CD4-positive, alpha-beta T cell treated with Interleukin-10 for 1 hour (primary cell): ENCODE measurements around the gene LRRC52.

Experiments
- DNase-seq: peaks from one replicate; pipeline ENCODE4 v3.0.0-alpha.2; 2020

Gene LRRC52, protein sequence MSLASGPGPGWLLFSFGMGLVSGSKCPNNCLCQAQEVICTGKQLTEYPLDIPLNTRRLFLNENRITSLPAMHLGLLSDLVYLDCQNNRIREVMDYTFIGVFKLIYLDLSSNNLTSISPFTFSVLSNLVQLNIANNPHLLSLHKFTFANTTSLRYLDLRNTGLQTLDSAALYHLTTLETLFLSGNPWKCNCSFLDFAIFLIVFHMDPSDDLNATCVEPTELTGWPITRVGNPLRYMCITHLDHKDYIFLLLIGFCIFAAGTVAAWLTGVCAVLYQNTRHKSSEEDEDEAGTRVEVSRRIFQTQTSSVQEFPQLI

DNA sequence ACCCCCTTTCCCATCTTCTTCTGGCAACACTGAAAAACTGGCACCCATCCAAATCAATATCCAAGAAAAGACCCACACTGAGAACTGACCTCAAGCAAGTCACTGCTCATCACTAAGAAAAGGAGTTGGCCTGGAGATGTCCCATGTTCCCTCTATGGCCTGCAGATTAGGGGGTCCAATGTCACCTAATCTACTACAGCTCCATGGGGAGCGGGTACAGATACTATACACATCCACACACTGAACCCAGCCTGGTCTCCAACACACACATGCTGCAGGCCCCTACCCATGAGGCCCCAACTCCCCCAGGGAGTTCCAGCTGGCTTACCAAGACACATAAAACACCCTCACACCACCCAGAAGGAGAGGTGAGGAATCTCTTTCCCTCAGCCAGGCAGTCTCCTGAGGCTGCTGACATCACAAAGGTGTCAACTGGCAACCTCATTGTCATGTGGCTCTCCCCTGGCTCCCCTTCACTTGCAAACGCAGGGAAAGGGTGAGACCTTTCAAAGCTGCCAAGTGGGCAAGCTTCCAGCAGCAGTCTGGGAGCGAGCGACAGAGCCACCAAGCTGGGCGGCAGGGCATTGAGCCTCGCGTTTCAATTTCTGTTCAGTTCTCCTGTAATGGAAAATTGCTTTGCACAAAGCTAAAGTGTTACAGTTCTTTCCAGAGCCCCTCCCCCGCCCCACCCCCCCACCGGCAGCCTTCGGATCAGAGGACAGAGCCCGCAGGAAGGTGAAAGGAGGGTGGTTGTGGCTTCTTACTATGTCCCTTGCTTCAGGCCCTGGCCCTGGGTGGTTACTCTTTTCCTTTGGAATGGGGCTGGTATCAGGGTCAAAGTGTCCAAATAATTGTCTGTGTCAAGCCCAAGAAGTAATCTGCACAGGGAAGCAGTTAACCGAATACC lies at the start of gene LRRC52:
LRRC52 (plus strand) TSS at position 469 of the 907 bp plus-strand sequence; CDS start at position 766, 297 bp downstream.
- DNase-seq = no peak

DNA sequence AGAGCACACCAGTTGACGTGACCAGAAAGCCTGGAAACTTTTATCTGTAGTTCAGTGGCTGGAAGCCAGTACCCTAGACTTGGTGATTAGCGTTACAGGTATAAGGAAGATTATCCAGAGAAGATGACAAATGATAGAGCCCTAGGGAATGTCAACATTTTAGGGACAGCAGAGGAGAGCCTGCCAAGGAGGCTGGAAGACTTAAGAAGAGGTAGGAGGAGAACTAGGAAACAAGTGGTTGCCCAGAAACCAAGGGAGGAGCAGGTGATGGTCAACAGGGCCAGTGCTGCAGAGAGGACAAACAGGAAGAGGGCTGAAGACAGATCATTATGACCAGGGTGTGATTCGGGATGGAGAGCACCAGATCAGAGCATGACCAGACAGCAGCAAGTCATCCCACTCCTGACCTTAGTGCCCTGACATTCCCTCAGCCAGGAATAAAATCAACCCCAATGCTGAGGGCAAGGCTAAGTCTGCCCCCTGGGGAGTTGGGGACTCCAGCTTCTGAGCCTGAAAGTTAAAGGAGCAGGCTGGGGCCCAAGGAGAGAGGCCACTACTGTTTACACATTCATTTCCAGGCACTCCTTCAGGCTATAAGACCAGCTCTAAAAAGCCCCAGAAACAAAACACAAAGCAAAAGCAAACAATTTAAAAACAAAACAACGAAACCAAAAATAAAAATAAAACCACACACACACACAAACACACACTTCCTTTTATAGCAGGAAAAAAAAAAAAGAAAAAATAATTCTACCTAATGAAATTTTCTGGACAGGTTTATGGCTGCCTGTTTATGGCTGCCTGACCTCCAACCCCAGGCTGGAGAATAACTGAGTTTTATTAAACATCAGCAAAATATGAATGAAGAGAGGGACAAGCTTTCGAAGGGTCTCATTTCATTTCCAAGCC lies 48.6 kb upstream of the LRRC52 start:
- DNase-seq = no peak

DNA sequence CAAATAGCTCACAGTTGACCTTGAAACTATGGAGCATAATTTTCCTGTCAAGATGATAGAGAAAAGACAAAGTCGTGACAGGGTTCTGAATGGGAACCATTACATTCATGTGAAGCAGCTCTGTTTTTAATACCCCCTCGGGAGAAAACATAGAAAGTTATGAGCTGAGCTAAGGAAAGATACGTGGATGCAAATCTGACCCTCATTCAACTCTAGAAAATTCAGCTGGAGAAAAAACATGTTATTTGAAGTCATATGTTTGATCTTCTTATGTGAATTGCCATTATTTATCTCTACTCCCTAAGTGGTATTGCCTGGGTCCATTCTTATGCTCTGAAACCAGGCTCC lies 48.0 kb upstream of the LRRC52 start:
- DNase-seq = no peak

DNA sequence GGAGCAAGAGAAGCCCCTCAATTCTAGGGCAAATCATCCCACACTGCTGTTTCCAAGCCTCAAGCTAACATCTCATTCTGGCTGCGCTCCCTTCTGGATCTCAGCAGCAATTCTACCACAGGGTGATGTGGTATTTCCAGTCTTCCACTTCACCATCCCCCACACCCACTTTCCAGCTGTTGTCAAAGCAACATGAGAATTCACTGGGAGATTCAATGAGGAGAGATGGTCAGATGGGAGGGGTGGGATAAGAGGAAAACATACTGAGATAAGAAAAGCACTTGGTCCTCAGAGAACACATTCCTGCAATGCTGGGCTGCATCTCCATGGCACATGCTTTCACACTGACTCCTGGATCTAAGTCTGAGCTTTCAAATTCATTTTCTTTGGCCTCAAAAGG lies 47.3 kb upstream of the LRRC52 start:
- no peak for DNase-seq

DNA sequence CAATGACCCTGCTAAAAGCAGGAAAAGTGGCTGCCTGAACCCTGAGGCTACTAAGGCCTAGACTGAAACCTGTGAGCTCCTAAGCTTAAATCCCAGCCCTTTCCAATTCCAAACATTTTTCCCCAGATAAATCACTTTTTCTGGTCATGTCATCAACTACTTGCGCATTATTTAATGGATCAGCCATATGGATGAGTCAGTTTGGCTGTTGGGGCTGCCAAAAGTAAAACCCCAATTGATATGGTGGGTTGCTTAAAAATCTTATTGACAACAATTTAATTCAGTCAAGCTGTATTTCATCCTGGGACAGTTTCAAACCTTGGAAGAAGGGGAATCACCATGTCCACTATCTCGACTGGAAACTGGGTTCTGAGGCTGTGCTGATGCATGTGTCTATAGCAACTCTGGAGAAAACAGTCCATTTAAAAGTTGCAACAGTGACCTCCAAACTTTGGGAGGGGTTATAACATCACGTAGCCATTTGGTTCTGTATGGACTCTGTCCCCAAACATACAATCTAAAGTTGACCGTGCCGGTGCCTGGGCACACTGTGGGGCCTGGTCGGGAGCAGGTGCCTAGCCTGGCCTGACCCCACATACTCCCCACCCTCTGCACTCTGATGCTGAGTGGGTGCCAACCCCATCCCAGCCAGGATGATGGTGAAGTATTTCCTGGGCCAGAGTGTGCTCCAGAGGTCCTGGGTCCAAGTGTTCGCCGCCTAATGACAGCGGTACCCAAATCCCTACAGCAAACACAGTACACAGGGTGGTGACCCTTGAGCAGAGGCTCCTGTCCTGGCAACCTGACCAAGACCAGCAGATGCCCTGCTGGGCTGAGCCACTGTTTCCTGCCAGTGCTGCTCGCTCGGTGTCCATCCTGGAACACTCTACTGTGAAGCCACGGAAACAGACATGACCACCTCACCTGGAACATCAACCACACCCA lies 46.5 kb upstream of the LRRC52 start:
- no peak for DNase-seq

DNA sequence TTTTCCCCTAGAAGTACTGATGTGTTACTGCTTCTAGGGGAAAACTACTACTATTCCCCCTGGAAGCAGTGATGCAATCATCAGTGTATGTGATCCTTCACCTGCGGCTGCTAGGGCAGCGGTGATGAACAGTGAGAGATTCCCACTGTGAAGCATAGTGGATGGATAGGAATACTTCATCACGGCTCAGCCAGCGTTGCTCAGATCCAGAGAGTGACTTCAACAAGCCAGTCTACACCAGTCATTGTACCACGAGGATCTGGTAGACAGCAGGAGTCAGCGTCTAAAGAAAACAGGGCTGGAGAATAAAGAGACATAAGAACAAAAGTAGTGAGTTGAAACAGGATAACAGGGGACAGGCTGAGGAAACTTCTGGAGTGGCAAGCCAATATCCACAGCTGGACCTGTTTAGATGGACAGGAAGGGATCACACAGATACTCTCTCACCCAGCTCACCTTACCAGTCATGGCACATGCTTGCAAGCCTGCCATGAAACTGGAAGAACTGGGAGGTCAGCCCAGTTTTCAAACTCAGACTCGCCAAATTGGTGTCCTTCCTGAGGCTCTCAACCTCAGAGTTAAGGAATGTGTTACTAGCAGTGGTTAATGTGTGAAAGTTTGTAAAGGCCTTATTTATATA lies 42.4 kb upstream of the LRRC52 start:
- no peak for DNase-seq

DNA sequence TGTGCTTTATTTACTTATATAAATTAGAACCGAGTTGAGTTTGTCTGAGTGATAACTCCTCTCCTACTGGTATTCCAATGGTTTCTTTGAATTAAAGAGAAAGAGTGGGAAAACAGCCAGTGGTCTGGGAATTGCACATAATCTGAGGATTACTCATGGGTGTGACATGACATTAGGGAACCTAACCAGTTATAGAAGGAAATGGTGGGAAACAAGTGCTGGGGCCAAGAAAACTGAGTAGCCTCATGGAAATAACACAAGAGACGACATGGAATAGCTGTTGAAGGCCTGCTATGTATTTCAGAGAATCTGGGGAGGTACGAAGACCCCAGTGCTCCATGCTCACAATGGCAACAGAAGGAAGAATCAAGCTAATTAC lies 41.8 kb upstream of the LRRC52 start:
- no peak for DNase-seq

DNA sequence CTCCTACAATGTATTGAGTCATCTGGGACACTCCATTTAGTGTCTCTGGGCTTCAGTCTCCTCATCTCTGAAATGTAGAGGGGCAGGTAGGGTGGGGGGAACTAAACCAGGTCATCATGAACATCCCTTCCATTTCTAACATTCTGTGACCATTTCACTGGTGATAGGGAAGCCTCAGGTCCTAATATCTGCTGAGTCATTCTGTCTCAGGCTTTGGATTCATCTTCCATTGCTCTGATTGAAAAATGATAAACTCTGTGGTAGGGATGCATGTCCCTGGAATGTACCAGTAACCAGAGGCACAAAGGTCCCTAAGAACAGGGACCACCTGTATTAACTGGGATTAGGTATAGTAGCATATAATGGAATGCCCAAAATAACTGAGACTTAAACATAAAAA lies 36.2 kb upstream of the LRRC52 start:
- DNase-seq = no peak

DNA sequence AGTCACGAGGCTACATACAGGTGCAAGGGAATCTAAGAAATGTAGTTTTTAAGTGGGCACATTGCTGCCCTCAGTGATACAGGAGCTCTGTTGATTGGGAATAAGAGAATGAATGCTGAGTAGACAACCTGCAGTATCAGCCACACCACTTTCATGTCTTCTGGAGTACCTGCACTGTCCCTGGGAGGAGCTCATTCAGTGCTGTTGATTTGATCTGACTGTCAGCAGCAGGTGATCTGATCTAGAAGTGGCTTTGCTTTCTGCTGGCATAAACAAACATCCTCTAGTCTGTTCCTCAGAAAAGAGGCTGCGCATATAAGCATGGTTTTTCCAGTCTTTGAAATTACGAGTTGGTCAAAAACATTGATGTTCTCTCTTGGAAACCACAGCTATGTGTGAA lies 35.5 kb upstream of the LRRC52 start:
- DNase-seq = no peak

DNA sequence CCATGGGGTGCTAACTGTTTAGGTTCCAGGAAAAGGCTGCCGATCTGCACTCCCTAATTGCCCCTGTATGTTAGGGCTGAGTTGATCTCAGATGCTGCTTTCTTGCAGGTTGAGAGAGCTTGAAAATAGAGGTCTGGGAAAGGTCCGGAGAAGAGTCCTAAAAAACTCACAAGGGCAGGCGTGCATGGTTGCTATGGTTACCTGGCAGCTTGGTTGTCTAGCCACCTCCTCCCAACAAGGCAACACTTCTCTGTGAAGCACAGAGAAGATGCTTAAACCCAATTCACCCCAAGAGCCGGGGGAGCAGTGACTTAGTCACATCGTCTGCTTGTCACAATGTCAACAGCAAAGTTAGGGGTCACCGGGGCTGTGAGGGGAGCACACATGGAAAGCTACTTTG lies 31.0 kb upstream of the LRRC52 start:
- no peak for DNase-seq

DNA sequence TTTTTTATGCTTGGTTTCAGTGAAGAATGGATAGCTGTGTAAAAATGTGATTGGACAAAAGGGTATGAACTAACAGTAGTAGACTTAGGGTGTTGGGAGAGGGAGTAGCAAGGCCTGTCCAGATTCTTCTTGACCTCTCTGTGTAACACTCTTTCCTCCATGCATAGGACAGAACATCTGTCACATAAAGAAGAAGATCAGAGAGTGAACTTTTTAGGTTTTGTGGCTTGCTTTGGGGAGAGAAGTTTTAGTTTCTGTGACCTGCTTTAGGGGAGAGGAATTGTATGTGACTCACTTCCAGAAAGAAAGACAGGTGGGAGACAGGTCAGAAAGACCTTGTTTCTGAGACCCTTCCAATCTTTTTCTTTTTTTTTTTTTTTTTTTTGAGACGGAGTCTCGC lies 27.3 kb upstream of the LRRC52 start:
- no peak for DNase-seq

DNA sequence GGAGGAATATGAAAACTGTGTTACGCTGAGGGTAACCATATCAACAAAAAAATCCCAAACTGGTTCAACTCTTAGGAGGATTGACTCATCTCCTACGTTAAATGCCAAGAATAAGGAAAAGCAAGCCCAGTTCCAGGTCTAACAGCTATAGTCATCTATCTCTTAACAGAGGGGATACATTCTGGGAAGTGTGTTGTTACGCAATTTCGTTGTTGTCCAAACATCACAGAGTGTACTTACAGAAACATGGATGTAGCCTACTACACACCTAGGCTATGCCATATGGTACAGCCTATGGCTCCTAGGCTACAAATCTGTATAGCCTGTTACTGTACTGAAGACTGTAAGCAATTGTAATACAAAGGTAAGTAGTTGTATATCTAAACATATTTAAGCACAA lies 23.2 kb upstream of the LRRC52 start:
- no peak for DNase-seq

DNA sequence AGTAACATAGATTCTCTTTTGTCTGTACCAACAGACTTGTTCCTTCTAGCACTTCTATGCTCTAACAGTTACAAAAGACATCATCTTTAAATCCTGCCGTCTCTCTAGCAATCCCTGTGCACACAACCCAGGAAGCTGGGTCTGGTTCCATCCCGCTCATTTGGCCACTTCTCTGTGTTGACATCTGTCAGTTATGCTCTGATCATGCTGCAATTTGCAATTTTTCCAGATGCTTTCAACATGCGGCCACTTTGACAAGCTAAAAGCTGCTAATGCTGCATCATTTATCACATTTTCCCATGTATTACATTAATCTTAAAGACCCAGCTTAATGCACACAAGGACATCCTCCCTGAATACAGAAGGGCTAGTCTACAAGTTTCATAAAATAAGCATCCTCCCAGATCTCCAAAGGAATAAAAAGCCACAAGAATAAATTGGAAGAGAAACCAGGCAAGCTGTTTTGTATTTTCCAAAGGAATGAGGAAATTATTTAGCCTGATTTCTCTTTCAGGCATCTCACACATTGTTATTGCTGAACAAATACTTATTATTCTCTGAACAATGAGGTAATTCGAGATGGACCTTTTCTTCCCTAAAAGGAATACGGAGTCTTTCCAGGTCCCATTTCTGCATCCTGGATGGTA lies 19.0 kb upstream of the LRRC52 start:
- no peak for DNase-seq

DNA sequence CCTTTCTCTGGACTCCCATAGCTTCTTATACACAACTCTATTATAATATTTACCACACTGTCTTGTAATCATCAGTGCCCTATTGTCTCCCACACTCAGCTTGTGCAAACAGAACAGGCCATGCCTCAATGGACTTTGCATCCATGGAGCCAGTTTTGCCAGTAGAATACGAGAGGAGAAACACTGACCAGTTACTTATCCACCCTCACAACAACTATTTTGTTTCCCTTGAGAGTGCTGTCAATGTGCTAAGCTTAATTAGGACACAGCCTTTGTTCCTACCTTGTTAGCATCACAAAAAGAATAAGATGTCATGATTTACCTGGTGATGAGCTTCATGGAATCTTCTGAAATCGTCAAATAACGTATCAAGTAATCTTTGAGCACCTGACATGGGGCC lies 18.1 kb upstream of the LRRC52 start:
- DNase-seq = no peak

DNA sequence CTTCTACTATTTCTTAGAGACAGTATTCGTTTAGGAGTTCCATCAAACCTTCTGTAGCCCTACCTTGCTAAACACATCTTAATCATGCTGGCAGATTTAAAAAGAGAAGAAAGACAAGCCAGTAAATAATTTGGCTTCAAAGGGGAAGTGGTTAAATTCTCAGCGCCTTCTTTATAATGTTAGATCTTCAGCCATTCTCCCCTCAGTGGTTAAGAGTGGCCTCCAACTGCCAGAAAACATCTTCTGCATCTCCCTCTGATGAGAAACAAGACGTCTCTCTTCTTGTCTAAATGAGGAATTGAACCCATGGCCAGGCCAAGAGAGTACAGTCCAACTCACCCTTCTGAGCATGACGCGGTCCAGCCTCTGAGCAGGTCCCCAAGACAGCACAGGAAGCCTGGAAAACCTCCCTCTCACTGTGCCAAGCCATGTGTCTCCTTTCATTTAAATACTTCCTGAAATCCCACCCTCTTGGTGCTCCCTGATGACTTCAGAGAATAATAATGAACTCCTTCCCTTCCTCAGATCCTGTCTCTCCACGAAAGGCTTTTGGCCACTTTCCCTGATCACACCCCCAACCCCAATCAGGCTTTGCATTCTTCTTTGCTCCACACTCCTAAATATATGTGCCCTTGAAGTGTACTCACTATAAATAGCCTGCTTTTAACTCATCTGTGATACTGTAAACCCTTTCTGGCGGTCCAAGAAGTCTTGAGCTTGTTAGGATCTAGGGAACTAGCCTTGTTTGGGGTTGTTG lies 16.4 kb upstream of the LRRC52 start:
- no peak for DNase-seq

DNA sequence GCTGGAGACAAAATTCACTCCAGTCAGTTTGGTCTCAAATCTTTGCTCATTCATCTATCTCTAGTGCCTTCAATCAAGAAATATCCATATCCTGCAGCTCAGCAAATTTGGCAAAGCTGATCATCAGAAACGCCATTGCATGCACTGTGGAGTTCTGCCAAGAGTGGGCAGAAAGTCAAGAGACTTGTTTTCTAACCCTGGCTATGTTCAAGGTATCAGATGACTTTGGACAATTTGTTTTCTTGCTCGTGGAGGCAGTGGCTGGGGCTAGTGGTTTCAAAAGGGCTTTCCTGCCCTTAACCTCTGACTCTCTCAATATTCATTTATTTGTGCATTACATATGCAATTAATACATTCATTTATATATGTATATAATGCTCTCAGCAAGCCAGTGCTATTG lies 12.8 kb upstream of the LRRC52 start:
- DNase-seq = no peak

DNA sequence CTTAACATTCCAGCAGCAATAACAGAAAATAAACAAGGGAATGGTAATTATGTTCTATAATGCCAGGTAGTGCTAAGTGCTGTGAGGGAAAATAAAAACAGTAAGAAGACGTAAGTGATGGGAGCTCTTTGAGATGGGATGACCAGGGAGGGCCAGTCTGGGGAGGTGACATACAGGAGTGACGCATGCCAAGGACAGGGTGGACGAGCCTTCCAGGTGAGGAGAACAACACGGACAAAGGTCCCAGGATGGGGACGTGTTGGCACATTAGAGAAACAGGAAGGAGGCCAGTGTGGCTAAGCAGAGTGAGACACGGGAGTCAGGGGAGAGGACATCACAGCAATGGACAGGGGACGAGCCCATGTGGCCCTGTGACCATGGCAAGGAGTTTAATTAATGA lies 11.7 kb upstream of the LRRC52 start:
- no peak for DNase-seq

DNA sequence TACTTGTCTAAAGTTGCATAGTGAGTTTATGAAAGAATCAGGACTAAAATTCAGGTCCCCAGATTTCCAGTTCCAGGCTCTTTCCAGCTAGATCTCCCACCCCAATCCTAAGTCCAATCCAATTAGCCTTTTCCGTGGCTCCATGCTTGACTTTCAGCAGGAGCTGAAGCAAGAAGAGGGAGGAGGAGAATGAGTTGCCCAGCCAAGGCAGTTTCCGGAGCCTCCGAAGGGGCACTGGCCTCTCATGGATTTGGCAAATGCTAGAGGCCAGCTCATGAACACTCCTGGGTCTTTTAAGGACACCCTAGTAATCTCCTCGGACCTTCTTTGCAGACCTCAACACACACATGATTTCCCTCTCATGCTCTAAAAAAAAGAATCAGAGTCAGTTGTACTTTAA lies 10.5 kb upstream of the LRRC52 start:
- no peak for DNase-seq

DNA sequence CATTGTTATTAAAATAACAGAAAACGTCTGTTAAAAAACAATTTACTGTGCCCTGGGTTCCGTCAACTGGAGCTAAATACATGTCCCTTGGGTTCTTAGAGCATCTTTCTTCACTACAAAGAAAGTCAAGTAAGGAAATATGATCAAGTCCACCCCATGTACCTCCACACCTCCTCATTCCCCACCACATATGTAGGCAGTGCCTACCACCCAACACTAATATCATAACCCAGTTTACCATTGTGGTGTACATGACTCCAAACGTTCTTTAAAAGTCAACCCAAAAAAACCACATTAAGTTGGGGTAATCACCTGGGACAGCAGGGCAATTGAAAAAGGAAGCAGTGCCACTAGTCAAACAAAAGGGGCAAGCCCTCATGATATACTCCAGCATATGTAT lies 7.8 kb upstream of the LRRC52 start:
- no peak for DNase-seq

DNA sequence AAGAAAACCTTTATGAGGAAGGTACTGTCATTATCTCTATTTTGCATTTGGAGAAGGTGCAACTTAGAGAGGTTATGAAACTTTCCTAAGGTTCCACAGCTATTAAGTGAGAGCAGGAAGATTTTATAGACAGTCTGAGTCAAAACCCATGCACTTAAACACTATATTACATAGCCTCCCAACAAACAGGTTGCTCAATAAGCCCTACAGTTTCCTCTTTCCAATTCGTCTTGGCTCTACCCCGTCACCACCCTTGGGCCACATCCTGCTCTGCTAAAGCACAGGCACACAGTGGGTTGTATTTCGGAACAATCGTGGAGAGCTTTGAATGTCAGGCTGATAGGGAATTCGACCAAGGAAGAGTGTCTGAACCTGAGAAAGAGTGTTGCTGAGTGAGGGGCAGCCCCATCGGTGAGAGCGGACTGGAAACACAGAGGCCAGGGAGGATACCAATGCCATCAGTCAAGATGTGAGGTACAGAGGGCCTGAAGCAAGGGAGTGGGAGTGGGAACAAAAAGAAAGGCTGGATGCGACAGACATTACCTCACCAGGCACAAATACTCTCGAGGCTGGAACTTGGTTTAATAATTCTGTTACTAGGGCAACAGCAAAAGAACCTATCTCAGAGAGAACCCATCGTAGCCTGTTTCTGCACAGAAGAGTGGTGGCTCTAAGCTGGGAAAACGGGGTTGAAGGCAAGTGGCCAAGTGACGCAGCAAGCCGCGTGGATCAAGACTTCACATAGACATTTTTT lies 6.3 kb upstream of the LRRC52 start:
- DNase-seq = no peak
